ENCODE measurements around the gene FBXO7.

FBXO7 gene

DNA sequence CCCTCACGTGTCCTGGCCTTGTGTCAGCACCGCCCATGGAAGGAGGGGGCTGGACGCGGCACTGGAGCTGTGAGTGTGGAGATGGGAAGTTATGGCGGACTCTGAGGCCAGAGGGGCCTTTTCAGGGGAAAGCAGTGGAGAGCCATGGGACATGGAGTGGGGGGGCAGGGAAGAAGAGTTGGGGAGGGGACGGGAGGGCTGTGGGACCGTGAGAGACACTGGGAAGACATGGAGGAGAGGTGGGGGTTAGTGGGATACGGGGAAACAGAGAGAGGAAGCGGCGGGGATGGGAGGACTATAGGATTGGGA is 58.2 kb downstream of the FBXO7 start:
- no peak for DNase-seq

DNA sequence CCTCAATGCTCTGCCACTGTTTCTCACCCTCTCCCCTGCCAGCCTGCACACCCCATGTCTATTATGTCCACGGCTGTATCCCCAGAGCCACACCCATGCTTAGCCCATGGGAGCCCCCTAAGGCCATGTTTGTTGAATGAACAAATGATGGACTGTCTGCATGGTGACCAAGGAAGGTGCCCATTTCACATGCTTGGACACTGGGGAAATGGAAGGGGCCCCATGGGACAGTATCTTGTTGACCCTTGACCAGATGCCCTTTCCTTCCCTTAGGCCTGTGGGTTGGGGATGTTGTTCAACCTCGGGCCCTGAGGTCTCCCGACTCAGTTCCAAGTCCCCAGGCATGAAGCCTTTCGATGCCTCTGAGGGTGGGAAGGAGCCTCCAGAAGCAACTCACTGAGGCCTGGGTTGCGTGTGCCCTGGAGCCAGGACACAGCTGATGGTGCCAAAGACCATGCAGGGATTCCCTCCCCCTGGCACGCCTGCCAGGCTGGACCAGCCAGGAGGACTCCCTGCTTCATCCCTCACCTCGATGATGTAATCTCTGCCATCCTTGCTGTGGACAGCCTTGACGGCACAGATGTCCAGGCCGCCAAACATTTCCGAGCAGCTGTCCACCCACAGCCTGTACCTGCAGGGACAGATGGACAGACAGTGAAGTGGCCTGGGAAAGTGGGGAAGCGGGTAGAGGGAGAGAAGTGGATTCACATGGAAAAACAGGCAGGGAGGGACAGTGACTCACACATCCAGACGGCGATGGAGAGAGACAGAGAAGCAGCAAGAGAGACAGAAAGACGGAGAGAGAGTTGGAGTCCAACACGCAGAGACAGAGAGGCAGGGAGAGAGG is 58.9 kb downstream of the FBXO7 start:
- no peak for DNase-seq

GRCh38 chr22:32534252-32535235 is 59.9 kb downstream of the FBXO7 start:
- DNase-seq: no peak

- no peak for DNase-seq
Measured at GRCh38 chr22:32535531-32536190, 61.0 kb downstream of the FBXO7 start.

- DNase-seq: no peak
Measured at GRCh38 chr22:32536352-32536751, 61.7 kb downstream of the FBXO7 start.

- DNase-seq: no peak
Measured at GRCh38 chr22:32538521-32538920, 63.9 kb downstream of the FBXO7 start.

DNA sequence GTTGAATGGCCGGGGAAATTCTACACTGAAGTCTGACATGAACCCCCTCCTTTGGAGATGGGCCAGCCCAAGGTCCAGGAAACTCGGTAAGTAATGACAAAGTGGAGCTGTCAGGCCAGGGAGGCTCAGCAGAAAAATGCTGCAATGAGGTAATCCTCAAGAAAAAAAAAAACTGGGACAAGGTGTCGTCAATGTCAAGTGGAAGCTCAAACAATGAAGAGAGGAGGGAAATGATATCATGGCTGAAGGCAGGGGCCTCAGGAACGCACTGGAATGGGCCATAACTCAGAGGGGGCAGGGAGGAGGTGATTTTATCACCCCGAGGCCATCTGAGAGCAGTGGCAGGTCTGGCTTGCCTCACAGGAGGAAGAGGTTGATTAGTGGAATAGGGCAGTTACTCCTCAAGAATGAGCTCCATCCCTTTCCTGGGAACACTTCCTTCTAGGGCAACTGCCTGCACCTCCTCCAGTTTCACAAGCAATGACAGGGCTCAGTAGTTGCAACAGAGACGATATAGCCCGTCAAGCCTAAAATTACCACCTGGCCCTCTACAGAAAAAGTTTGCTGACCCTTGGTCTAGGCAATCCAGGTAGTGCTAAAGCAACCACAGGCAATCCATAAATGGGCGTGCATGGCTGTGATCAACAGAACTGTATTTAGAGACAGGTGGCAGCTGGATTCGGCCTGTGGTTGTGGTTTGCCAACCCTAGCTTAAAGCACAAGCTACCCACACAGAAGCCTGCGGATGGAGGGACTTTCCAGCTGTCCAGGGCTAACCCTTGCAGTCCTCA is 65.2 kb downstream of the FBXO7 start:
- no peak for DNase-seq

- DNase-seq: no peak
Measured at GRCh38 chr22:32541481-32541880, 66.9 kb downstream of the FBXO7 start.

DNA sequence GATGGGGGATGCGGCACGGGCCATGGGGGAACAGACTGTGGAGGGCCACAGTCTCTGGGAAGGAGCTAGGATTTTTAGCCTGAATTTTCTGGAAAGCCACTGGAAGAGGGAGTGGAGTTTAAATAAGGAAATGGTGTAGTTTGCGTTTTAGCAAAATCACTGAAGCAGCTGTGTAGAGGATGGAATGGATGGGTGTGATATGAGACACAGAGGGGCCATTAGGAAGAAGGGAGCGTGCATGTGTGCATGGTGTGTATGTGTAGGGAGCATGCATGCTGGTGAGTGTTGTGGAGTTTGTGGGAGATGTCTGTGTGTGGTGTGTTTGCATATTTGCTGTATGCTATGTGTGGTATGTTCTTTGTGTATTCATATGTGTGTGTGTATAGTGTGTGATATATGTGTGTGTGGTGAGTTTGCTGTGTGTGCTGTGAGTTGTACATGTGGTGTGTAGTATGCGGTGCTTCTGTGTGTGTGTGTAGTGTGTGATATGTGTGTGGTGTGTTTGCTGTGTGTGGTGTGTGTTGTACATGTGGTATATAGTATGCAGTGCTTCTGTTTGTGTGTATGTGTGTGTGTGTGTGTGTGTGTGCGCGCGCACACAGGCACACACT is 67.6 kb downstream of the FBXO7 start:
- DNase-seq: no peak

- DNase-seq: no peak
Measured at GRCh38 chr22:32542677-32543357, 68.2 kb downstream of the FBXO7 start.

DNA sequence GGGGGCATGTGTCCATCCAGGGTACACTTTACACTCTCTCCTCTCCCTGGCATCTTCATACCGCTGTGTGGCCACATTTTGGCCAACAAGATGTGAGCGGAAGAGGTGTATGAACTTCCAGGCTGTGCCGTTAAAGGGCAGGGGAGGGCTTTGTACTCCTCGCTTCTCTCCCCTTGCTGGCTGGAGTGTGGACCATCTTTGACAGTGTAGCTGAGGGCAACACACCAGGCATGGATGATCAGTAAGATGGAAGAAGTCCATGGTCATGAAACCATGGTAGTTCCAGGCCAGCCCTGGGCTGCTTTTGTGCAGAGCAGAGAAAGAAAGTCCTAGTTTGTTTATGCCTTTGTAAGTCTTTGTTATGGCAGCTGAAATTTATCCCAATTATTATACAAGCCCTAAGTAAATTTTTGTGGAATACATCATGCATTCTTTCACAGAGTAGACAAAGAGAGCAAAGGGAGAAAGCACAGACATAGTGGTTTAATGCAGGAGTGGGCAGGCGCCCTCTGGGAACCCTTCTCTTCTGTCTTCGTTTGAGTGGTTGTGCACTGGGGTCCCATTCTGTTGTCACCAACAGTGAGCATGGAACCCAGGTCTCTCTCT is 70.4 kb downstream of the FBXO7 start:
- DNase-seq: no peak

GRCh38 chr22:32545801-32546200 is 71.2 kb downstream of the FBXO7 start:
- no peak for DNase-seq

- DNase-seq: no peak
Measured at GRCh38 chr22:32546496-32546895, 71.9 kb downstream of the FBXO7 start.

DNA sequence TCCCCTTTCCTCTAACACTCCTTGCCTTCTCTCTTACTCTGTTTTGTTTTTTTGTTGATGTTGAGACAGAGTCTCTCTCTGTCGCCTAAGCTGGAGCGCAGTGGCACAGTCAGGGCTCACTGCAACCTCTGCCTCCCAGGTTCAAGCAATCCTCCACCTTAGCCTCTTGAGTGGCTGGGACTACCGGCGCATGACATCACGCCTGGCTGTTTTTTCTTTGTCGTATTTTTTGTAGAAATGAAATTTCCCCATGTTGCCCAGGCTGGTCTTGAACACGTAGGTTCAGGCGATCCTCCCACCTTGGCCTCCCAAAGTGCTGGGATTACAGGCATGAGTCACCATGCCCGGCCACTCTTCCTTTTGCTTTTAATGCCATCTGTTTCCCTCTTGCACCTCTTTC is 72.3 kb downstream of the FBXO7 start:
- DNase-seq: no peak

GRCh38 chr22:32548039-32548438 is 73.4 kb downstream of the FBXO7 start:
- no peak for DNase-seq
